HepG2 (cell line): ENCODE data around the gene SORL1-AS1.
A peak's percentile ranks its signal among the peaks of the same experiment; 100 is the strongest.

ENCODE experiments used
- ATF1 ChIP-seq: IDR thresholded peaks from 2 replicates; pipeline ENCODE4 v1.6.1; 2016; ENCODE audit warnings: mild to moderate bottlenecking, control low read depth
- BHLHE40 ChIP-seq: IDR thresholded peaks from 2 replicates; pipeline ENCODE4 v1.6.1; 2011; ENCODE audit warnings: low read length, improper control_type of control experiment
- CAMTA2 ChIP-seq: sonication (generic); formaldehyde crosslinking; IDR thresholded peaks from 2 replicates; pipeline ENCODE4 v1.4.0; 2020; ENCODE audit warnings: mild to moderate bottlenecking, missing genetic modification reagents, borderline replicate concordance
- HDAC6 ChIP-seq: fragments of 200-600 bp; sonication (generic); IDR thresholded peaks from 2 replicates; pipeline ENCODE4 v1.7.0; 2017; ENCODE audit warnings: mild to moderate bottlenecking, antibody characterized with exemption, low read length, low read depth
- HMG20B ChIP-seq: conservative IDR thresholded peaks from 2 replicates; pipeline ENCODE4 v1.6.1; 2016; ENCODE audit warnings: missing genetic modification reagents, missing compliant biosample characterization
- TBP ChIP-seq: sonication (generic); formaldehyde crosslinking; IDR thresholded peaks from 2 replicates; pipeline ENCODE4 v1.5.0; 2020; ENCODE audit warnings: missing genetic modification reagents
- TOPORS ChIP-seq: sonication (generic); formaldehyde crosslinking; IDR thresholded peaks from 2 replicates; pipeline ENCODE4 v1.8.0; 2023; ENCODE audit warnings: mild to moderate bottlenecking, missing genetic modification reagents
- ZKSCAN8 ChIP-seq: IDR thresholded peaks from 2 replicates; pipeline ENCODE4 v1.6.1; 2016; ENCODE audit warnings: borderline replicate concordance, missing genetic modification reagents, missing compliant biosample characterization
- ZNF44 ChIP-seq: sonication (generic); formaldehyde crosslinking; IDR thresholded peaks from 2 replicates; pipeline ENCODE4 v1.5.1; 2020; ENCODE audit warnings: mild to moderate bottlenecking, missing genetic modification reagents
- ZNF749 ChIP-seq: sonication (generic); formaldehyde crosslinking; IDR thresholded peaks from 2 replicates; pipeline ENCODE4 v1.8.0; 2022; ENCODE audit warnings: mild to moderate bottlenecking, missing genetic modification reagents, moderate library complexity, borderline replicate concordance
- ZNF780A ChIP-seq: sonication (generic); formaldehyde crosslinking; IDR thresholded peaks from 2 replicates; pipeline ENCODE4 v1.8.0; 2022; ENCODE audit warnings: mild to moderate bottlenecking, missing genetic modification reagents, moderate library complexity
- TF ChIP-seq, protein P1 (sequence below), 2 experiments: sonication (generic) in 1 of 2; formaldehyde crosslinking in 1 of 2; IDR thresholded peaks; 2 replicates each; pipeline versions ENCODE4 v1.4.0 to v1.6.1; 2016 to 2020; ENCODE audit warnings: borderline replicate concordance in 1 of 2, low read depth in 1 of 2, mild to moderate bottlenecking in 1 of 2, missing genetic modification reagents in 1 of 2
- TF ChIP-seq, protein P2 (sequence below): sonication (generic); formaldehyde crosslinking; IDR thresholded peaks from 2 replicates; pipeline ENCODE4 v1.4.0; 2020; ENCODE audit warnings: missing genetic modification reagents, borderline replicate concordance
- TF ChIP-seq, protein P3 (sequence below): sonication (generic); formaldehyde crosslinking; IDR thresholded peaks from 2 replicates; pipeline ENCODE4 v1.5.0; 2020; ENCODE audit warnings: missing genetic modification reagents
- TF ChIP-seq, protein P4 (sequence below): sonication (generic); formaldehyde crosslinking; IDR thresholded peaks from 2 replicates; pipeline ENCODE4 v1.5.1; 2020; ENCODE audit warnings: mild to moderate bottlenecking, missing genetic modification reagents, moderate library complexity

The SORL1-AS1 gene

DNA sequence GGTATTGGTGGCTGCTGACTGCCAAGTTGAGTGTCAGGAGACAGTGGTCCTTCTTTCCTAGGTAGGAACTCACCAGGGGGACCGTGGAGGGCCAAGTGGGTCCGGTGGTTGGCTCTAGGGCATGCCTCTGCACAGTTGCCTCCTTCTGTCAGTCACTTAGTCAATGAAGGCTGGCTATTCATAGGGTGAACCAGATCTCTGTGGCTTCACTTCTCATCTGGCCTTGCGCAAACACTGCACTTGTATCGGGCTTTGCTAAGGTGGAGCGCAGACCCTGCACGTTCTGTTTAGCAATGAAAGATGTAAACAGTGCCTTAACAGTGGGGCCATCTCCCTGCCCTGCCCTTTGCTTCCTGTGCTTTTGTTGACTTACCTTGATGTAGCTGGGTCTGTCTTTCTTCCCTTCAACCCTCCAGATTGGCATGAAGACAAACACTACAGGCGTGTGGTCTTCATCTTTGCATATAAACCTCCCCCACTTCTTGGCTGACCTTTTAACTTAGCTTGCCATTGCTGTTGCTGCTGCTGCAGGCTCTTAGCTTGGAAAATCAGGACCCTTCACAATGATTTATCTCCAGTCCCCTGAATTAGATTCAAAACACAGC, 6.7 kb upstream of the SORL1-AS1 start (continued):
- TF ChIP-seq, protein P1, sequence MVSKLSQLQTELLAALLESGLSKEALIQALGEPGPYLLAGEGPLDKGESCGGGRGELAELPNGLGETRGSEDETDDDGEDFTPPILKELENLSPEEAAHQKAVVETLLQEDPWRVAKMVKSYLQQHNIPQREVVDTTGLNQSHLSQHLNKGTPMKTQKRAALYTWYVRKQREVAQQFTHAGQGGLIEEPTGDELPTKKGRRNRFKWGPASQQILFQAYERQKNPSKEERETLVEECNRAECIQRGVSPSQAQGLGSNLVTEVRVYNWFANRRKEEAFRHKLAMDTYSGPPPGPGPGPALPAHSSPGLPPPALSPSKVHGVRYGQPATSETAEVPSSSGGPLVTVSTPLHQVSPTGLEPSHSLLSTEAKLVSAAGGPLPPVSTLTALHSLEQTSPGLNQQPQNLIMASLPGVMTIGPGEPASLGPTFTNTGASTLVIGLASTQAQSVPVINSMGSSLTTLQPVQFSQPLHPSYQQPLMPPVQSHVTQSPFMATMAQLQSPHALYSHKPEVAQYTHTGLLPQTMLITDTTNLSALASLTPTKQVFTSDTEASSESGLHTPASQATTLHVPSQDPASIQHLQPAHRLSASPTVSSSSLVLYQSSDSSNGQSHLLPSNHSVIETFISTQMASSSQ (IDR thresholded peaks at IDR 0.05; ENCODE audit: low read depth) = peak; percentile 79
- TF ChIP-seq, protein P1 (CRISPR knock-in tag; IDR thresholded peaks at IDR 0.05; ENCODE audit: borderline replicate concordance) = peak; percentile 93
- TF ChIP-seq, protein P2, sequence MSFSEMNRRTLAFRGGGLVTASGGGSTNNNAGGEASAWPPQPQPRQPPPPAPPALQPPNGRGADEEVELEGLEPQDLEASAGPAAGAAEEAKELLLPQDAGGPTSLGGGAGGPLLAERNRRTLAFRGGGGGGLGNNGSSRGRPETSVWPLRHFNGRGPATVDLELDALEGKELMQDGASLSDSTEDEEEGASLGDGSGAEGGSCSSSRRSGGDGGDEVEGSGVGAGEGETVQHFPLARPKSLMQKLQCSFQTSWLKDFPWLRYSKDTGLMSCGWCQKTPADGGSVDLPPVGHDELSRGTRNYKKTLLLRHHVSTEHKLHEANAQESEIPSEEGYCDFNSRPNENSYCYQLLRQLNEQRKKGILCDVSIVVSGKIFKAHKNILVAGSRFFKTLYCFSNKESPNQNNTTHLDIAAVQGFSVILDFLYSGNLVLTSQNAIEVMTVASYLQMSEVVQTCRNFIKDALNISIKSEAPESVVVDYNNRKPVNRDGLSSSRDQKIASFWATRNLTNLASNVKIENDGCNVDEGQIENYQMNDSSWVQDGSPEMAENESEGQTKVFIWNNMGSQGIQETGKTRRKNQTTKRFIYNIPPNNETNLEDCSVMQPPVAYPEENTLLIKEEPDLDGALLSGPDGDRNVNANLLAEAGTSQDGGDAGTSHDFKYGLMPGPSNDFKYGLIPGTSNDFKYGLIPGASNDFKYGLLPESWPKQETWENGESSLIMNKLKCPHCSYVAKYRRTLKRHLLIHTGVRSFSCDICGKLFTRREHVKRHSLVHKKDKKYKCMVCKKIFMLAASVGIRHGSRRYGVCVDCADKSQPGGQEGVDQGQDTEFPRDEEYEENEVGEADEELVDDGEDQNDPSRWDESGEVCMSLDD (CRISPR knock-in tag) = no peak; the same call in 1 of the 2 replicates
- TF ChIP-seq BHLHE40 (peak; percentile 98), ZKSCAN8 (CRISPR knock-in tag) (peak; percentile 90), ATF1 (CRISPR knock-in tag) (peak; percentile 72), HMG20B (CRISPR knock-in tag) (peak; percentile 96), ZNF749 (CRISPR knock-in tag) (peak; percentile 54; the same call in 1 of the 2 replicates), ZNF44 (CRISPR knock-in tag) (no peak), CAMTA2 (CRISPR knock-in tag) (no peak), ZNF780A (CRISPR knock-in tag) (no peak), TBP (CRISPR knock-in tag) (no peak), TOPORS (peak; percentile 91; the same call in 1 of the 2 replicates), HDAC6 (no peak)
- TF ChIP-seq, protein P3, sequence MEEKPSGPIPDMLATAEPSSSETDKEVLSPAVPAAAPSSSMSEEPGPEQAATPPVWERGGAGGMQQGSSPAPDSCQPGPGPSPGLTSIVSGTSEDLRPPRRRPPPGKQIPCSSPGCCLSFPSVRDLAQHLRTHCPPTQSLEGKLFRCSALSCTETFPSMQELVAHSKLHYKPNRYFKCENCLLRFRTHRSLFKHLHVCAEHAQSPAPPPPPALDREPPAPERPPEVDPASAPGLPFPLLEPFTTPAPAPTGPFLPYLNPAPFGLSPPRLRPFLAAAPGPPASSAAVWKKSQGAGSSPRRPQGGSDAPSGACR (CRISPR knock-in tag) = peak; percentile 99
- TF ChIP-seq, protein P4, sequence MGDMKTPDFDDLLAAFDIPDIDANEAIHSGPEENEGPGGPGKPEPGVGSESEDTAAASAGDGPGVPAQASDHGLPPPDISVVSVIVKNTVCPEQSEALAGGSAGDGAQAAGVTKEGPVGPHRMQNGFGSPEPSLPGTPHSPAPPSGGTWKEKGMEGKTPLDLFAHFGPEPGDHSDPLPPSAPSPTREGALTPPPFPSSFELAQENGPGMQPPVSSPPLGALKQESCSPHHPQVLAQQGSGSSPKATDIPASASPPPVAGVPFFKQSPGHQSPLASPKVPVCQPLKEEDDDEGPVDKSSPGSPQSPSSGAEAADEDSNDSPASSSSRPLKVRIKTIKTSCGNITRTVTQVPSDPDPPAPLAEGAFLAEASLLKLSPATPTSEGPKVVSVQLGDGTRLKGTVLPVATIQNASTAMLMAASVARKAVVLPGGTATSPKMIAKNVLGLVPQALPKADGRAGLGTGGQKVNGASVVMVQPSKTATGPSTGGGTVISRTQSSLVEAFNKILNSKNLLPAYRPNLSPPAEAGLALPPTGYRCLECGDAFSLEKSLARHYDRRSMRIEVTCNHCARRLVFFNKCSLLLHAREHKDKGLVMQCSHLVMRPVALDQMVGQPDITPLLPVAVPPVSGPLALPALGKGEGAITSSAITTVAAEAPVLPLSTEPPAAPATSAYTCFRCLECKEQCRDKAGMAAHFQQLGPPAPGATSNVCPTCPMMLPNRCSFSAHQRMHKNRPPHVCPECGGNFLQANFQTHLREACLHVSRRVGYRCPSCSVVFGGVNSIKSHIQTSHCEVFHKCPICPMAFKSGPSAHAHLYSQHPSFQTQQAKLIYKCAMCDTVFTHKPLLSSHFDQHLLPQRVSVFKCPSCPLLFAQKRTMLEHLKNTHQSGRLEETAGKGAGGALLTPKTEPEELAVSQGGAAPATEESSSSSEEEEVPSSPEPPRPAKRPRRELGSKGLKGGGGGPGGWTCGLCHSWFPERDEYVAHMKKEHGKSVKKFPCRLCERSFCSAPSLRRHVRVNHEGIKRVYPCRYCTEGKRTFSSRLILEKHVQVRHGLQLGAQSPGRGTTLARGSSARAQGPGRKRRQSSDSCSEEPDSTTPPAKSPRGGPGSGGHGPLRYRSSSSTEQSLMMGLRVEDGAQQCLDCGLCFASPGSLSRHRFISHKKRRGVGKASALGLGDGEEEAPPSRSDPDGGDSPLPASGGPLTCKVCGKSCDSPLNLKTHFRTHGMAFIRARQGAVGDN = peak; percentile 91
